Measurements from ENCODE around the gene INSC.

DNA sequence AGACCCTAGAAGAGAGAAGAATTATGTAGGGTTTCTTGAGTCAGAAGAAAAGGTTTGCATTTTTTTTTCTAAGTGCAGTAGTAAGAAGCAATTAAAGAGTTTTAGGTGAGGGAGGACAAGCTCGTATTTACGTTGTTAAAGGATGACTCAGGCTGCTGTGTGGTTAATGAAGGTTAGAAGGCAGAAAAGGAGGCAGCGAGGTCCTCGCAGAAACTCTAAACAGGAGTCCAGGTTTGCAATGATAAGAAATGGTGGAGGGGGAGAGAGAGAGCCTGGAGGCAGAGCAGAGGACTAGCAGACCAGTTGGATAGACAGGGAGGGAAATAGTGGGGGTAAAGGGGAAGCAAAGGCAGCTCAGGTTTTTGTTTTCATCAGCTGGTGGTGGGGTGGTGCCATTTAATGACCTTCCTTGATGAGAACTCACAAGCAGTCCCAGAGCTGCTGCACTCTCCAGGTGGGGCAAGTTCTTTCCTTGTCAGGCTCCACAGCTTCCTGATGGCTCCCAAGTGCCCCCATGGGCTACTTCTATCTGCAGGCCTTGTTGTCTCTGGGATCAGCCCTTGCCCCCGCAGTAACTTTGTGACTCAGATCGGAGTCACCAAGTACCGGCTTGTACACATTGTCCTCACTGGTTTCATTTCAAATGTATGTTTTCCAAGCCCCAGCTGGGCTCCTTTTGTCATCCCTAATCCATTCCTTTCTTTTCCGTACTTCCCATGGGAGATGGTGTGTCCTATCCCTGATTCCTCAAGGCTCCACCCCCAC, 8.3 kb upstream of the INSC start:
- TF ChIP-seq, protein P1, sequence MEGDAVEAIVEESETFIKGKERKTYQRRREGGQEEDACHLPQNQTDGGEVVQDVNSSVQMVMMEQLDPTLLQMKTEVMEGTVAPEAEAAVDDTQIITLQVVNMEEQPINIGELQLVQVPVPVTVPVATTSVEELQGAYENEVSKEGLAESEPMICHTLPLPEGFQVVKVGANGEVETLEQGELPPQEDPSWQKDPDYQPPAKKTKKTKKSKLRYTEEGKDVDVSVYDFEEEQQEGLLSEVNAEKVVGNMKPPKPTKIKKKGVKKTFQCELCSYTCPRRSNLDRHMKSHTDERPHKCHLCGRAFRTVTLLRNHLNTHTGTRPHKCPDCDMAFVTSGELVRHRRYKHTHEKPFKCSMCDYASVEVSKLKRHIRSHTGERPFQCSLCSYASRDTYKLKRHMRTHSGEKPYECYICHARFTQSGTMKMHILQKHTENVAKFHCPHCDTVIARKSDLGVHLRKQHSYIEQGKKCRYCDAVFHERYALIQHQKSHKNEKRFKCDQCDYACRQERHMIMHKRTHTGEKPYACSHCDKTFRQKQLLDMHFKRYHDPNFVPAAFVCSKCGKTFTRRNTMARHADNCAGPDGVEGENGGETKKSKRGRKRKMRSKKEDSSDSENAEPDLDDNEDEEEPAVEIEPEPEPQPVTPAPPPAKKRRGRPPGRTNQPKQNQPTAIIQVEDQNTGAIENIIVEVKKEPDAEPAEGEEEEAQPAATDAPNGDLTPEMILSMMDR (IDR thresholded peaks at IDR 0.05) = no peak
- TF ChIP-seq POLR2AphosphoS5 (IDR thresholded peaks at IDR 0.05) = no peak
- no peak for TF ChIP-seq EP300 (IDR thresholded peaks at IDR 0.05)
- no peak for TF ChIP-seq POLR2A (IDR thresholded peaks at IDR 0.05)

Data from sigmoid colon (tissue), 4 donors.